Endothelial cell of umbilical vein (primary cell): Measurements from ENCODE around the gene PTPRF. TPM values are rescaled to one million over a fixed set of nuclear protein-coding genes. Genes with fewer than 3 reads are reported as not detected.

Source experiments
- BruUV-seq: library from RNA; stranded (reverse); fragments of 400-500 nt; replicated peaks from 2 replicates; lab custom pipeline; 2021; lab: Mats Ljungman, UMichigan
- CTCF ChIA-PET: fragments of 300-600, 350-600 bp; sonication (Branson Sonifier 250); formaldehyde crosslinking; loops from one replicate; lab custom pipeline; 2021; ENCODE audit warnings: antibody characterized with exemption, inconsistent platforms; lab: Charles Lee
- POLR2A ChIA-PET: fragments of 300-600, 350-600 bp; sonication (Branson Sonifier 250); formaldehyde crosslinking; loops from one replicate; lab custom pipeline; 2021; ENCODE audit warnings: antibody characterized with exemption, inconsistent platforms; lab: Charles Lee
- DNase-seq: peaks from one replicate; pipeline ENCODE4 v3.0.0-alpha.2; 2011; ENCODE audit warnings: low read depth, low spot score
- FAIRE-seq: peaks from 2 replicates; lab custom pipeline; 2011; peaks lifted over from hg19 to GRCh38; lab: Jason Lieb, UNC
- H2AFZ ChIP-seq: 2 replicates; pipeline ENCODE4 v1.6.0; 2012; ENCODE audit warnings: low read depth, low read length, control low read depth, inconsistent platforms
- H3K27ac ChIP-seq: 2 replicates; pipeline ENCODE4 v1.5.1; 2011; ENCODE audit warnings: low read depth, mild to moderate bottlenecking, control low read depth, low read length, moderate library complexity; ENCODE audit not compliant: insufficient read depth
- H3K27me3 ChIP-seq, 2 experiments: 2 replicates each; pipeline versions ENCODE4 v1.6.0 to v1.6.1; 2011; ENCODE audit warnings: low read length in 2 of 2, mixed read lengths in 1 of 2; ENCODE audit not compliant: control insufficient read depth in 2 of 2, insufficient read depth in 2 of 2
- H3K36me3 ChIP-seq, 2 experiments: 2 replicates in 1 of 2; 3 replicates in 1 of 2; pipeline ENCODE4 v1.5.1; 2011; ENCODE audit warnings: low read length in 2 of 2, mild to moderate bottlenecking in 1 of 2, moderate library complexity in 1 of 2; ENCODE audit not compliant: control insufficient read depth in 2 of 2, insufficient read depth in 2 of 2; ENCODE audit errors: extremely low read depth in 1 of 2
- H3K4me1 ChIP-seq: 3 replicates; pipeline ENCODE4 v1.5.1; 2011; ENCODE audit warnings: mild to moderate bottlenecking, low read length; ENCODE audit not compliant: control insufficient read depth, insufficient read depth; ENCODE audit errors: extremely low read depth
- H3K4me2 ChIP-seq: 2 replicates; pipeline ENCODE4 v1.6.1; 2011; ENCODE audit warnings: low read length, control low read depth, mixed read lengths; ENCODE audit not compliant: insufficient read depth
- H3K4me3 ChIP-seq, 3 experiments: fragments of 200-600 bp in 1 of 3; sonication (generic), shearing (Covaris generic) in 1 of 3; replicated peaks in 1 of 3; 2 replicates each; pipeline ENCODE4 v1.5.1; 2011 to 2016; ENCODE audit warnings: control low read depth in 3 of 3, low read length in 3 of 3, mild to moderate bottlenecking in 2 of 3, inconsistent platforms in 1 of 3, low read depth in 1 of 3, moderate library complexity in 1 of 3; ENCODE audit not compliant: insufficient read depth in 1 of 3
- H3K79me2 ChIP-seq: 2 replicates; pipeline ENCODE4 v1.6.0; 2012; ENCODE audit warnings: low read length, inconsistent platforms; ENCODE audit not compliant: control insufficient read depth, insufficient read depth
- H3K9ac ChIP-seq: replicated peaks from 2 replicates; pipeline ENCODE3; 2011; ENCODE audit warnings: low read length, control low read depth; ENCODE audit not compliant: insufficient read depth; ENCODE audit errors: extremely low read depth
- H3K9me1 ChIP-seq: replicated peaks from 3 replicates; pipeline ENCODE4 v1.6.0; 2011; ENCODE audit warnings: mild to moderate bottlenecking, low read length; ENCODE audit not compliant: control insufficient read depth, insufficient read depth; ENCODE audit errors: extremely low read depth
- H3K9me3 ChIP-seq: replicated peaks from 2 replicates; pipeline ENCODE4 v1.5.1; 2012; ENCODE audit warnings: low read length, inconsistent platforms; ENCODE audit not compliant: control insufficient read depth, insufficient read depth
- H4K20me1 ChIP-seq: replicated peaks from 2 replicates; pipeline ENCODE3; 2011; ENCODE audit warnings: mild to moderate bottlenecking, low read length; ENCODE audit not compliant: control insufficient read depth, insufficient read depth; ENCODE audit errors: extremely low read depth
- EZH2 ChIP-seq: IDR thresholded peaks from 2 replicates; pipeline ENCODE4 v1.6.1; 2012; ENCODE audit warnings: borderline replicate concordance, low read depth, mild to moderate bottlenecking, moderate library complexity, low read length, inconsistent platforms; ENCODE audit not compliant: severe bottlenecking
- FOS ChIP-seq: IDR thresholded peaks from 2 replicates; pipeline ENCODE4 v1.6.1; 2011; ENCODE audit warnings: mild to moderate bottlenecking, low read length, moderate library complexity, borderline replicate concordance; ENCODE audit not compliant: insufficient read depth
- GATA2 ChIP-seq: IDR thresholded peaks from 2 replicates; pipeline ENCODE4 v1.7.0; 2011; ENCODE audit warnings: low read depth, mild to moderate bottlenecking, moderate library complexity, mixed read lengths, low read length; ENCODE audit not compliant: insufficient read length, insufficient read depth
- JUN ChIP-seq: IDR thresholded peaks from 2 replicates; pipeline ENCODE4 v1.6.1; 2011; ENCODE audit warnings: borderline replicate concordance, low read depth; ENCODE audit not compliant: insufficient read length, insufficient read depth
- MYC ChIP-seq: IDR thresholded peaks from one replicate; pipeline ENCODE4 v1.6.1; 2011; ENCODE audit warnings: mild to moderate bottlenecking, low read depth, low read length
- POLR2A ChIP-seq: IDR thresholded peaks from 2 replicates; pipeline ENCODE4 v1.6.1; 2012; ENCODE audit warnings: low read depth, mild to moderate bottlenecking, control low read depth, low read length
- POLR2AphosphoS5 ChIP-seq: IDR thresholded peaks from 2 replicates; pipeline ENCODE4 v1.6.1; 2012; ENCODE audit warnings: low read depth, mild to moderate bottlenecking, control low read depth, low read length, moderate library complexity; ENCODE audit not compliant: insufficient read depth
- dilution Hi-C: fragments of 300-500 bp; cut with MboI; formaldehyde crosslinking; loops from one replicate; pipeline ENCODE4 v1.15.0; 2019; ENCODE audit warnings: low sequenced_read_pairs; ENCODE audit not compliant: extremely low pct_ligation_motif_present
- intact Hi-C: fragments of 100-400 bp; cut with micrococcal nuclease; formaldehyde crosslinking; loops from one replicate; pipeline ENCODE4 v1.10.0; 2022
- polyA plus RNA-seq, 4 experiments: library from polyadenylated mRNA; depleted of rRNA in 3 of 4; stranded (reverse) in 3 of 4; unstranded in 1 of 4; fragments of >200 nt; gene quantifications; 2 replicates each; pipeline versions ENCODE4 v1.2.1 to v1.2.3, GENCODE V29; 2011 to 2012; ENCODE audit warnings: missing spikeins in 1 of 4
- total RNA-seq: library from RNA; stranded (reverse); gene quantifications from 2 replicates; pipeline ENCODE4 v1.2.3, GENCODE V29; 2021
- TF ChIP-seq, protein P1 (sequence below), 2 donors: IDR thresholded peaks; 1 replicate in 1 of 2; 2 replicates in 1 of 2; pipeline ENCODE4 v1.5.1; 2011; ENCODE audit warnings: low read length in 2 of 2, mild to moderate bottlenecking in 2 of 2, moderate library complexity in 2 of 2, control low read depth in 1 of 2, inconsistent platforms in 1 of 2, low read depth in 1 of 2; ENCODE audit not compliant: insufficient read depth in 1 of 2; ENCODE audit errors: extremely low read depth in 1 of 2
- TF ChIP-seq, protein P2 (sequence below): IDR thresholded peaks from 2 replicates; pipeline ENCODE4 v1.6.1; 2011; ENCODE audit not compliant: insufficient read depth, insufficient read length

PTPRF gene
- total and polyA plus RNA-seq, 2 donors (not counting 3 experiments of a cell fraction or from before 2014, with no cell fraction given), result 217 to 338 TPM

DNA sequence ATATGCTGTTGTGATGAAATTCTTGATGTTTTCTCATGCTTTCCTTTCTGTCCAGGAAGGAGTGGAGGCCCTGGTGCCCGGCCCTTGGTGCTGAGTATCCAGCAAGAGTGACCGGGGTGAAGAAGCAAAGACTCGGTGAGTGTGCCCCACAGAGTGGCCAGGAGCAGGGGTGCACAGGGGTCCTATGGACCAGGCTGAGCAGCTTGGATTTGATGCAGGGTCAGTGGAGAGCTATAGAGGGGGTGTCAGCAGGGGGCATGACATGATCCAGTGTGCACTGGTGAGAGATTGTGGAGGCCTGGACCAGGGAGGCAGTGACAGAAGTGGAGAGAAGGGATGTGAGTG, 7.4 kb downstream of the PTPRF start:
- no peak overlapping the region for H3K4me3 ChIP-seq
- H3K36me3 ChIP-seq, result peaks cover 0 to 12% of the 10 kb centered on the region in 2 experiments
- no peaks in the 10 kb centered on the region for H3K9me3 ChIP-seq
- H3K4me1 ChIP-seq, result peaks cover 25% of the 10 kb centered on the region
- peaks cover 81% of the 10 kb centered on the region for H3K79me2 ChIP-seq
- H3K9me1 ChIP-seq, result no peaks in the 10 kb centered on the region
- intact Hi-C loops, result no loop called here
- H3K27ac ChIP-seq, result no peak overlapping the region
- H2AFZ ChIP-seq, result no peak overlapping the region
- no peak overlapping the region for H3K4me2 ChIP-seq
- ChIA-PET CTCF (no interaction called here), POLR2A (no interaction called here)
- no TSS peak for BruUV-seq
- dilution Hi-C loops, result no loop called here
- TF ChIP-seq FOS (no peak), MYC (no peak), POLR2A (no peak), EZH2 (no peak), POLR2AphosphoS5 (no peak), JUN (no peak), GATA2 (no peak)
- TF ChIP-seq, protein P1, sequence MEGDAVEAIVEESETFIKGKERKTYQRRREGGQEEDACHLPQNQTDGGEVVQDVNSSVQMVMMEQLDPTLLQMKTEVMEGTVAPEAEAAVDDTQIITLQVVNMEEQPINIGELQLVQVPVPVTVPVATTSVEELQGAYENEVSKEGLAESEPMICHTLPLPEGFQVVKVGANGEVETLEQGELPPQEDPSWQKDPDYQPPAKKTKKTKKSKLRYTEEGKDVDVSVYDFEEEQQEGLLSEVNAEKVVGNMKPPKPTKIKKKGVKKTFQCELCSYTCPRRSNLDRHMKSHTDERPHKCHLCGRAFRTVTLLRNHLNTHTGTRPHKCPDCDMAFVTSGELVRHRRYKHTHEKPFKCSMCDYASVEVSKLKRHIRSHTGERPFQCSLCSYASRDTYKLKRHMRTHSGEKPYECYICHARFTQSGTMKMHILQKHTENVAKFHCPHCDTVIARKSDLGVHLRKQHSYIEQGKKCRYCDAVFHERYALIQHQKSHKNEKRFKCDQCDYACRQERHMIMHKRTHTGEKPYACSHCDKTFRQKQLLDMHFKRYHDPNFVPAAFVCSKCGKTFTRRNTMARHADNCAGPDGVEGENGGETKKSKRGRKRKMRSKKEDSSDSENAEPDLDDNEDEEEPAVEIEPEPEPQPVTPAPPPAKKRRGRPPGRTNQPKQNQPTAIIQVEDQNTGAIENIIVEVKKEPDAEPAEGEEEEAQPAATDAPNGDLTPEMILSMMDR (IDR thresholded peaks at IDR 0.05; ENCODE audit: extremely low read depth in 1 of 2, insufficient read depth in 1 of 2, low read depth in 1 of 2, low read length in 2 of 2), result no peak
- TF ChIP-seq, protein P2, sequence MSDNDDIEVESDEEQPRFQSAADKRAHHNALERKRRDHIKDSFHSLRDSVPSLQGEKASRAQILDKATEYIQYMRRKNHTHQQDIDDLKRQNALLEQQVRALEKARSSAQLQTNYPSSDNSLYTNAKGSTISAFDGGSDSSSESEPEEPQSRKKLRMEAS, result no peak
- H3K27me3 ChIP-seq, result no peaks in the 10 kb centered on the region
- no peak overlapping the region for H3K9ac ChIP-seq
- FAIRE-seq (no peak), DNase-seq (no peak)
- no peaks in the 10 kb centered on the region for H4K20me1 ChIP-seq
